ENCODE measurements around the gene MAP4K4.

DNA sequence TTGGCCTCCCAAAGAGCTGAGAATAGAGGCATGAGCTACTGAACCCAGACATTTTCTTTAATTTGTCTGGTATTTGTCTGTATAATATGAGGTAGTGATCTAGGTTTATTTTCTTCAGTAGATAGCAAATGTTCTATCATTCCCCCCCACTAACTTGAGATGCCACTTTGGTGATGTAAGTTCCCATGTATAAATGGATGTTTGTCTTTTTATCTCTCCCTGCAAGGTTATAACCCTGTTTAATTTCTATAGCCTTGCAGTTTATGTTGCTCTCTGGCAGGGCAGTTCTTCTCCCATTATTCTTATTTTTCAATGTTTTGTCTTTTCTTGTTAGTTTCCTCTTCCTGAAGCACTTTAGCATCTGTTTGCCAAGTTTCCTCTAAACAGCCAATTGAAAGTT lies 39.1 kb upstream of the MAP4K4 start:
- TF ChIP-seq, protein P1, sequence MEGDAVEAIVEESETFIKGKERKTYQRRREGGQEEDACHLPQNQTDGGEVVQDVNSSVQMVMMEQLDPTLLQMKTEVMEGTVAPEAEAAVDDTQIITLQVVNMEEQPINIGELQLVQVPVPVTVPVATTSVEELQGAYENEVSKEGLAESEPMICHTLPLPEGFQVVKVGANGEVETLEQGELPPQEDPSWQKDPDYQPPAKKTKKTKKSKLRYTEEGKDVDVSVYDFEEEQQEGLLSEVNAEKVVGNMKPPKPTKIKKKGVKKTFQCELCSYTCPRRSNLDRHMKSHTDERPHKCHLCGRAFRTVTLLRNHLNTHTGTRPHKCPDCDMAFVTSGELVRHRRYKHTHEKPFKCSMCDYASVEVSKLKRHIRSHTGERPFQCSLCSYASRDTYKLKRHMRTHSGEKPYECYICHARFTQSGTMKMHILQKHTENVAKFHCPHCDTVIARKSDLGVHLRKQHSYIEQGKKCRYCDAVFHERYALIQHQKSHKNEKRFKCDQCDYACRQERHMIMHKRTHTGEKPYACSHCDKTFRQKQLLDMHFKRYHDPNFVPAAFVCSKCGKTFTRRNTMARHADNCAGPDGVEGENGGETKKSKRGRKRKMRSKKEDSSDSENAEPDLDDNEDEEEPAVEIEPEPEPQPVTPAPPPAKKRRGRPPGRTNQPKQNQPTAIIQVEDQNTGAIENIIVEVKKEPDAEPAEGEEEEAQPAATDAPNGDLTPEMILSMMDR (IDR thresholded peaks at IDR 0.05; ENCODE audit: insufficient read depth, low read length, poor library complexity, severe bottlenecking) = no peak
- TF ChIP-seq EZH2phosphoT487 (conservative IDR thresholded peaks at IDR 0.05; ENCODE audit: low read length) = no peak
